Natural killer cell (primary cell): ENCODE measurements around the gene PERM1. TPM values are rescaled to one million over a fixed set of nuclear protein-coding genes. Genes with fewer than 3 reads are reported as not detected.
"Not testable (repeated sequence)": the region's sequence is repeated elsewhere in the genome, so short reads cannot be mapped to it uniquely, and the experiment has no call there.

ENCODE experiments used
- ATAC-seq, 3 donors: fragments of 150-1000 bp in 2 of 3; fragments of 200-7000 bp in 1 of 3; cut with Tn5 transposase; 1 replicate in 1 of 3; 2 replicates in 2 of 3; pipeline ENCODE4 v1.10.0; 2021; ENCODE audit warnings: mild to moderate bottlenecking in 2 of 3, moderate library complexity in 2 of 3
- DNase-seq, 2 donors: peaks; one replicate each; pipeline versions ENCODE4 v3.0.0 to v3.0.0-alpha.2; 2013 to 2021; ENCODE audit warnings: mixed read lengths in 1 of 2
- H3K27ac ChIP-seq: one replicate; pipeline ENCODE4 v1.5.1; 2013; ENCODE audit warnings: mild to moderate bottlenecking, low read length
- H3K27me3 ChIP-seq: one replicate; pipeline ENCODE4 v1.6.1; 2013; ENCODE audit warnings: low read length; ENCODE audit not compliant: control insufficient read depth, insufficient read depth
- H3K36me3 ChIP-seq: one replicate; pipeline ENCODE4 v1.6.1; 2013; ENCODE audit warnings: low read length; ENCODE audit not compliant: control insufficient read depth, insufficient read depth
- H3K4me1 ChIP-seq: one replicate; pipeline ENCODE4 v1.6.1; 2013; ENCODE audit warnings: low read length; ENCODE audit not compliant: control insufficient read depth, insufficient read depth
- H3K4me3 ChIP-seq: one replicate; pipeline ENCODE4 v1.5.1; 2013; ENCODE audit warnings: low read length
- H3K9me3 ChIP-seq: one replicate; pipeline ENCODE4 v1.6.1; 2013; ENCODE audit warnings: low read length; ENCODE audit not compliant: control insufficient read depth, insufficient read depth
- H3K27ac Mint-ChIP-seq, 2 donors: one replicate each; pipeline ENCODE4 v1.8.0; 2022; ENCODE audit warnings: mild to moderate bottlenecking in 2 of 2, mixed read lengths in 2 of 2, moderate library complexity in 1 of 2
- H3K27me3 Mint-ChIP-seq, 2 donors: one replicate each; pipeline ENCODE4 v1.8.0; 2022; ENCODE audit warnings: low read depth in 2 of 2, mixed read lengths in 2 of 2
- H3K36me3 Mint-ChIP-seq: one replicate; pipeline ENCODE4 v1.8.0; 2022; ENCODE audit warnings: mixed read lengths
- H3K4me1 Mint-ChIP-seq, 2 donors: one replicate each; pipeline ENCODE4 v1.8.0; 2022; ENCODE audit warnings: mixed read lengths in 2 of 2
- H3K4me3 Mint-ChIP-seq: one replicate; pipeline ENCODE4 v1.8.0; 2022; ENCODE audit warnings: mild to moderate bottlenecking, moderate library complexity, mixed read lengths
- H3K9me3 Mint-ChIP-seq, 2 donors: one replicate each; pipeline ENCODE4 v1.8.0; 2022; ENCODE audit warnings: mixed read lengths in 2 of 2
- WGBS: methylation state at CpG from one replicate; pipeline ENCODE4 v1.1.7; 2013; ENCODE audit warnings: missing lambda C conversion rate; ENCODE audit not compliant: insufficient coverage; 5-methylcytosine and 5-hydroxymethylcytosine counted together
- intact Hi-C: fragments of 100-400 bp; cut with micrococcal nuclease; formaldehyde crosslinking; loops from one replicate; pipeline ENCODE4 v1.14.2; 2022
- total RNA-seq, 4 donors: library from RNA; stranded (reverse); fragments of 120-200 nt in 1 of 4; gene quantifications; one replicate each; pipeline versions ENCODE4 v1.2.3 to v1.2.4, GENCODE V29; 2013 to 2022
- TF ChIP-seq, protein P1 (sequence below): fragments of 200-600 bp; IDR thresholded peaks from one replicate; pipeline ENCODE4 v1.8.0; 2022; ENCODE audit warnings: antibody characterized with exemption

PERM1 gene
- total RNA-seq, 3 donors from 2014 or later (not counting 1 experiment from before 2014, with no cell fraction given), result not detected

DNA sequence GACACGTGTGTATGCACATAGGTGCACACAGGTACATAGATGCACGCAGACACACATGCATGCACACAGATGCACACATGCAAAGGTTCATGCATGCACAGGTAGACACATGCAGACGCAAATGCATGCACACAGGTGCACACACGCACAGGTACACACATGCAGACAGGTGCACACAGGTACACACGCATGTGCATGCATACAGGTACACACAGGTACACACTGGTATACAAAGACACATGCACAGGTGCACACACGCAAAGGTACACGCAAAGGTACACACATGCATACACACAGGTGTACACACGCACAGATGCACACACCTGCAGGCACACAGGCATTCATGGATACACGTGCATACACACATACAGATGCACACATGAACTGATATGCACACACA lies 31.6 kb downstream of the PERM1 start:
- TF ChIP-seq, protein P1, sequence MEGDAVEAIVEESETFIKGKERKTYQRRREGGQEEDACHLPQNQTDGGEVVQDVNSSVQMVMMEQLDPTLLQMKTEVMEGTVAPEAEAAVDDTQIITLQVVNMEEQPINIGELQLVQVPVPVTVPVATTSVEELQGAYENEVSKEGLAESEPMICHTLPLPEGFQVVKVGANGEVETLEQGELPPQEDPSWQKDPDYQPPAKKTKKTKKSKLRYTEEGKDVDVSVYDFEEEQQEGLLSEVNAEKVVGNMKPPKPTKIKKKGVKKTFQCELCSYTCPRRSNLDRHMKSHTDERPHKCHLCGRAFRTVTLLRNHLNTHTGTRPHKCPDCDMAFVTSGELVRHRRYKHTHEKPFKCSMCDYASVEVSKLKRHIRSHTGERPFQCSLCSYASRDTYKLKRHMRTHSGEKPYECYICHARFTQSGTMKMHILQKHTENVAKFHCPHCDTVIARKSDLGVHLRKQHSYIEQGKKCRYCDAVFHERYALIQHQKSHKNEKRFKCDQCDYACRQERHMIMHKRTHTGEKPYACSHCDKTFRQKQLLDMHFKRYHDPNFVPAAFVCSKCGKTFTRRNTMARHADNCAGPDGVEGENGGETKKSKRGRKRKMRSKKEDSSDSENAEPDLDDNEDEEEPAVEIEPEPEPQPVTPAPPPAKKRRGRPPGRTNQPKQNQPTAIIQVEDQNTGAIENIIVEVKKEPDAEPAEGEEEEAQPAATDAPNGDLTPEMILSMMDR, result no peak
- no peak for DNase-seq
- Histone ChIP-seq H3K4me1 (no peaks in the 10 kb centered on the region), H3K4me3 (no peak overlapping the region), H3K27me3 (no peaks in the 10 kb centered on the region), H3K9me3 (no peaks in the 10 kb centered on the region), H3K27ac (no peak overlapping the region), H3K36me3 (peaks cover 79% of the 10 kb centered on the region)
- no peak for ATAC-seq
- 97% methylated on average over 9 of the region's 9 CpGs for WGBS
- Mint-ChIP-seq H3K4me3 (no peak overlapping the region), H3K4me1 (peaks cover 4 to 10% of the 10 kb centered on the region in 2 donors), H3K36me3 (peaks cover 5% of the 10 kb centered on the region), H3K9me3 (no peaks in the 10 kb centered on the region), H3K27me3 (no peaks in the 10 kb centered on the region), H3K27ac (no peak overlapping the region)
- intact Hi-C loops, result no loop called here

DNA sequence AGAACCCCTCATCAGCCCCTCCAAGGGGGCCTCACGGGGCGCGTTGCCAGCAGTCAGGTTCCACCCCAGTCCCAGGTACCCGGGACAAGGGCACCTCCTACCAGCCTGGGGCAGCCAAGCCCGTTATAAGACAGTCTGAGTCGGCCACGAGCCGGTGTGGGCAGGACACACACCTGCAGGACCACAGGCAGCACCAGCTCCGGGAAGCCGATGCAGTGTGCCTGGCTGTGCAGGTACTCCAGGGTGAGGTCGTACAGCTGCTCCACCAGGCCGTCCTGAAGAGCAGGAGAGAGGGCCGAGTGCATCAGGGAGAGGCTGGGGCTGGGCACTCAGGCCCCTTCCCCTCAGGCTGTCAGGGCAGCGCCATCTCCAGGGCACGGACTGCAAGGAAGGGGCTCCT lies 33.9 kb downstream of the PERM1 start:
- H3K27me3 Mint-ChIP-seq, result peaks cover 0 to 4% of the 10 kb centered on the region in 2 donors
- Histone ChIP-seq H3K4me3 (no peak overlapping the region), H3K27ac (no peak overlapping the region), H3K27me3 (peaks cover 3% of the 10 kb centered on the region), H3K4me1 (peaks cover 2% of the 10 kb centered on the region), H3K36me3 (peaks cover 64% of the 10 kb centered on the region), H3K9me3 (no peaks in the 10 kb centered on the region)
- no peak overlapping the region for H3K27ac Mint-ChIP-seq
- ATAC-seq (no peak), DNase-seq (no peak)
- intact Hi-C loops, result no loop called here
- H3K9me3 Mint-ChIP-seq, result no peaks in the 10 kb centered on the region
- TF ChIP-seq, protein P1, result no peak
- H3K36me3 Mint-ChIP-seq, result no peaks in the 10 kb centered on the region
- 97% methylated on average over 15 of the region's 15 CpGs for WGBS
- H3K4me3 Mint-ChIP-seq, result no peak overlapping the region
- peaks cover 0 to 5% of the 10 kb centered on the region in 2 donors for H3K4me1 Mint-ChIP-seq

DNA sequence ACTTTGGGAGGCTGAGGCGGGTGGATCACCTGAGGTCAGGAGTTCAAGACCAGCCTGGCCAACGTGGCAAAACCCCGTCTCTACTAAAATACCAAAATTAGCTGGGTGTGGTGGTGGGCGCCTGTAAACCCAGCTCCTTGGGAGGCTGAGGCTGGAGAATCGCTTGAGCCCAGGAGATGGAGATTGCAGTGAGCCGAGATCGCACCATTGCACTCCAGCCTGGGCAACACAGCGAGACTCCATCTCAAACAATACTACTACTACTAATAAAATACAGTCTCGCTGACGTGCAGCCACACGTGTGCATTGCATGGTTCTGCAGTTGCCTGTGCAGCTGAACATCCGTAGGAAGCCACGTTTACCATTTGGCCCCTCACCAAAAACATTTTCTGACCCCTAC lies 35.1 kb downstream of the PERM1 start:
- H3K4me1 Mint-ChIP-seq, H3K27ac Mint-ChIP-seq, H3K27me3 Mint-ChIP-seq, H3K9me3 ChIP-seq, DNase-seq, H3K27ac ChIP-seq, H3K4me1 ChIP-seq, intact Hi-C loops, H3K4me3 Mint-ChIP-seq, H3K27me3 ChIP-seq, H3K36me3 Mint-ChIP-seq, ATAC-seq, H3K4me3 ChIP-seq, H3K9me3 Mint-ChIP-seq: not testable (repeated sequence)
- H3K36me3 ChIP-seq, result peaks cover 55% of the 10 kb centered on the region
- 97% methylated on average over 13 of the region's 13 CpGs for WGBS

DNA sequence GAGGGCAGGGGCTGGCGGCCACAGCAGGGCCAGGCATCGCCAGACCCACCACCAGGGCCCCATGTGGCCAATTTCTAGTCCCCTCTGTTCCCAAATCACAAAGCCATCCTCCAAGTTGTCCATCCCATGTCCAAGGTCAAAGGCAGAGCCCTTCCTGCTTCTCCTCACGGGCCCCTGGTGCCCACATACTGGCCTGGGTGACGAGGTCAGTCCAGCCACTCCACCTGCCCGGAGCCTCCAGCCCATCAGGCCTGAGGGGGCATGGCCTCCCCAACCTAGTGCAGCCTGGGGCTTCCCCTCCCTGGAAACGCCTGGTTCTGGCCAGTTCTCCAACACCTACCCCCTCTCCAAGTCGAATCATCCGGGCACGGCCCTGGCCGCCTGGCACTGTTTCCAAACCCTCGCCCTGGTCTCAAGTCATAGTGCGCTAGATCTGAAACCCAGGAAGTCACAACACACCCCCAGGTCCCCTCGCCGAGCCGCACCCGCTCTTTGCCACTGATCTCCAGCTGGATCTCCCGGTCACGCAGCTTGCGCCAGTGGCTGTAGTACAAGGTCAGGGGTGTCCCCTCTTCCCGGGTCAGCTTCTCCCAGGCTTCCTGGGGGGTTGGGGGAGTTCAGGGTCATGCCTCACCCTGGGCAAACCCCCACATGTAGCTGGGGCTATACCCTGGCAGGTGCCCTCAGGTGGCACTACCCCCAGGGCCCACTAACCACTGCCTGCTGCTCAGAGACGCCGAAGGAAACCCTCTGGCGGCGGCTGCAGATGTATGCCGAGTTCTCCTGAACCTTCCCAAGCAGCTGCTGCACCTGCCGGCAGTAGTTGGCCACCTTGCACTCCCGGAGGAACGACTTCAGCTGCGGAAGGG lies 36.0 kb downstream of the PERM1 start:
- intact Hi-C loops, result no loop called here
- no peaks in the 10 kb centered on the region for H3K36me3 Mint-ChIP-seq
- 95% methylated on average over 29 of the region's 29 CpGs for WGBS
- Histone ChIP-seq H3K4me3 (no peak overlapping the region), H3K36me3 (peaks cover 48% of the 10 kb centered on the region), H3K27ac (no peak overlapping the region), H3K27me3 (peaks cover 16% of the 10 kb centered on the region), H3K4me1 (peaks cover 17% of the 10 kb centered on the region), H3K9me3 (no peaks in the 10 kb centered on the region)
- peaks cover 0 to 6% of the 10 kb centered on the region in 2 donors for H3K4me1 Mint-ChIP-seq
- H3K9me3 Mint-ChIP-seq, result no peaks in the 10 kb centered on the region
- no peak for ATAC-seq
- H3K4me3 Mint-ChIP-seq, result peak overlapping the region; percentile 21
- H3K27ac Mint-ChIP-seq, result peak overlapping the region in 1 of 2 donors; percentile 18
- TF ChIP-seq, protein P1, result no peak
- peaks cover 0 to 8% of the 10 kb centered on the region in 2 donors for H3K27me3 Mint-ChIP-seq
- DNase-seq, result no peak
